Fibroblast of the aortic adventitia (primary cell): Measurements from ENCODE around the gene AKT1. TPM values are rescaled to one million over a fixed set of nuclear protein-coding genes. Genes with fewer than 3 reads are reported as not detected.

Source experiments
- DNase-seq: peaks from one replicate; pipeline ENCODE4 v3.0.0-alpha.2; 2010; ENCODE audit warnings: low read depth
- H3K4me3 ChIP-seq: 2 replicates; pipeline ENCODE4 v1.5.1; 2011; ENCODE audit warnings: low read depth, mild to moderate bottlenecking, control low read depth, low read length, moderate library complexity
- CTCF ChIP-seq: IDR thresholded peaks from 2 replicates; pipeline ENCODE4 v1.5.1; 2011; ENCODE audit warnings: mild to moderate bottlenecking, low read length, control low read depth, inconsistent platforms; ENCODE audit not compliant: insufficient read depth
- total RNA-seq: library from RNA; depleted of rRNA; stranded (reverse); fragments of >200 nt; gene quantifications from 2 replicates; pipeline ENCODE4 v1.2.3, GENCODE V29; 2012; ENCODE audit warnings: low replicate concordance

The AKT1 gene
- total RNA-seq, 1 donor: 127 TPM

GRCh38 chr14:104728631-104729030, 66.9 kb downstream of the AKT1 start:
- H3K4me3 ChIP-seq: no peak overlapping the region
- no peak for DNase-seq
- TF ChIP-seq CTCF: no peak

- no peak for TF ChIP-seq CTCF
- H3K4me3 ChIP-seq: no peak overlapping the region
- no peak for DNase-seq
Observed at GRCh38 chr14:104726600-104727451, 68.7 kb downstream of the AKT1 start.

GRCh38 chr14:104725772-104726548, 69.6 kb downstream of the AKT1 start:
- no peak overlapping the region for H3K4me3 ChIP-seq

GRCh38 chr14:104724981-104725771, 70.4 kb downstream of the AKT1 start:
- peak; percentile 27 for DNase-seq

More at GRCh38 chr14:104725772-104726548, 69.6 kb downstream of the AKT1 start:
- DNase-seq: no peak
- no peak for TF ChIP-seq CTCF

GRCh38 chr14:104724407-104724980, 71.1 kb downstream of the AKT1 start:
- H3K4me3 ChIP-seq: peak overlapping the region; percentile 64
- no peak for TF ChIP-seq CTCF
- no peak for DNase-seq

More at GRCh38 chr14:104724981-104725771, 70.4 kb downstream of the AKT1 start:
- peak overlapping the region; percentile 64 for H3K4me3 ChIP-seq
- TF ChIP-seq CTCF: peak; percentile 42
